ENCODE results near the gene TXNRD1. TPM values are rescaled to one million over a fixed set of nuclear protein-coding genes. Genes with fewer than 3 reads are reported as not detected.

TXNRD1 gene
- total RNA-seq, 1 donor from 2014 or later: 82.7 TPM

Other genes starting within 250 kb of the TXNRD1 start
- gene TDG, start 249.9 kb upstream of the TXNRD1 start, total RNA-seq: 39.3 to 49.5 TPM (median 44.0 TPM) in 3 replicates
- gene GLT8D2, start 165.6 kb upstream of the TXNRD1 start, total RNA-seq: 37.6 to 48.6 TPM (median 38.8 TPM) in 3 replicates
- 20.8 to 26.9 TPM (median 23.5 TPM) in 3 replicates for gene HCFC2, start 151.2 kb upstream of the TXNRD1 start, total RNA-seq
- gene NFYB, start 77.6 kb upstream of the TXNRD1 start, total RNA-seq: 20.6 to 25.3 TPM (median 24.7 TPM) in 3 replicates
- gene EID3, start 88.0 kb downstream of the TXNRD1 start, total RNA-seq: 1.3 to 1.8 TPM (median 1.5 TPM) in 3 replicates
- 5.3 to 9.1 TPM (median 6.2 TPM) in 3 replicates for gene CHST11, start 241.2 kb downstream of the TXNRD1 start, total RNA-seq